ENCODE data around the gene GRIK4. TPM values are rescaled to one million over a fixed set of nuclear protein-coding genes. Genes with fewer than 3 reads are reported as not detected.

The GRIK4 gene
- total RNA-seq, 1 experiment from 2014 or later, result not detected

DNA sequence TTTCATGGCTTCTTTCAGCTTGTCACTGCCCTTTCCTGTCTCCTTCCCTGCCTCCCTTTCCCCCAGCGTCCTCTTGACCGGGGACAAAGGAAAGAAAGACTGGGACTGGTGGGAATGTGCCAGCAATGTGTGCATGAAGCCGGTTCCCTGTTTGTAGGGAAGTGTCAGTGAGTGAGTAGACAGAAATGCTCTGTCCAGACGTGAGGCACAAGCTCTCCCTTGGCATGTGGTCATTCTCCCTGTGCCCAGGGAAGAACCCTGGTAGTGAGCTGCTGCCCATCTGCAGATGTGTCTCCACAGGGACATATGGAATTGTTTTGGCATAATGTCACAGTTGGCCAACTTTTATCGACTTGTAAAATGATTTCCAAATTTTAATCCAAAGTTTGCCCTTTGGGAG lies 426.0 kb downstream of the GRIK4 start:
- H3K9me3 Mint-ChIP-seq (ENCODE audit: unreplicated experiment), result no peaks in the 10 kb centered on the region
- H3K27ac Mint-ChIP-seq (ENCODE audit: low read depth, unreplicated experiment), result no peak overlapping the region
- intact Hi-C loops (cut with micrococcal nuclease), result no loop called here
- TF ChIP-seq, protein P1, sequence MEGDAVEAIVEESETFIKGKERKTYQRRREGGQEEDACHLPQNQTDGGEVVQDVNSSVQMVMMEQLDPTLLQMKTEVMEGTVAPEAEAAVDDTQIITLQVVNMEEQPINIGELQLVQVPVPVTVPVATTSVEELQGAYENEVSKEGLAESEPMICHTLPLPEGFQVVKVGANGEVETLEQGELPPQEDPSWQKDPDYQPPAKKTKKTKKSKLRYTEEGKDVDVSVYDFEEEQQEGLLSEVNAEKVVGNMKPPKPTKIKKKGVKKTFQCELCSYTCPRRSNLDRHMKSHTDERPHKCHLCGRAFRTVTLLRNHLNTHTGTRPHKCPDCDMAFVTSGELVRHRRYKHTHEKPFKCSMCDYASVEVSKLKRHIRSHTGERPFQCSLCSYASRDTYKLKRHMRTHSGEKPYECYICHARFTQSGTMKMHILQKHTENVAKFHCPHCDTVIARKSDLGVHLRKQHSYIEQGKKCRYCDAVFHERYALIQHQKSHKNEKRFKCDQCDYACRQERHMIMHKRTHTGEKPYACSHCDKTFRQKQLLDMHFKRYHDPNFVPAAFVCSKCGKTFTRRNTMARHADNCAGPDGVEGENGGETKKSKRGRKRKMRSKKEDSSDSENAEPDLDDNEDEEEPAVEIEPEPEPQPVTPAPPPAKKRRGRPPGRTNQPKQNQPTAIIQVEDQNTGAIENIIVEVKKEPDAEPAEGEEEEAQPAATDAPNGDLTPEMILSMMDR (IDR thresholded peaks at IDR 0.05; ENCODE audit: unreplicated experiment), result no peak
- H3K36me3 Mint-ChIP-seq (ENCODE audit: insufficient read depth, unreplicated experiment), result no peaks in the 10 kb centered on the region
- H3K4me1 Mint-ChIP-seq (ENCODE audit: insufficient read depth, unreplicated experiment), result no peaks in the 10 kb centered on the region
- BruUV-seq (replicated peaks), result no TSS peak
- ChIA-PET POLR2A (no interaction called here), CTCF (interaction anchor here (0.6 to 1.0 kb wide), 2 partner anchors 9 to 16 kb away, joined by 3 read pairs; no protein-coding TSS in a partner anchor)
- H3K4me3 Mint-ChIP-seq (ENCODE audit: unreplicated experiment), result no peak overlapping the region
- peaks cover 63% of the 10 kb centered on the region for H3K27me3 Mint-ChIP-seq (ENCODE audit: insufficient read depth, unreplicated experiment)
- DNase-seq (ENCODE audit: unreplicated experiment), result no peak

- intact Hi-C loops (cut with micrococcal nuclease), result no loop called here
- H3K36me3 Mint-ChIP-seq (ENCODE audit: insufficient read depth, unreplicated experiment), result no peaks in the 10 kb centered on the region
- H3K4me1 Mint-ChIP-seq (ENCODE audit: insufficient read depth, unreplicated experiment), result no peaks in the 10 kb centered on the region
- H3K9me3 Mint-ChIP-seq (ENCODE audit: unreplicated experiment), result no peaks in the 10 kb centered on the region
- TF ChIP-seq, protein P1 (IDR thresholded peaks at IDR 0.05; ENCODE audit: unreplicated experiment), result no peak
- POLR2A ChIA-PET, result no interaction called here
- no TSS peak for BruUV-seq (replicated peaks)
- no peak overlapping the region for H3K27ac Mint-ChIP-seq (ENCODE audit: low read depth, unreplicated experiment)
- H3K27me3 Mint-ChIP-seq (ENCODE audit: insufficient read depth, unreplicated experiment), result peaks cover 63% of the 10 kb centered on the region
- DNase-seq (ENCODE audit: unreplicated experiment), result no peak
- H3K4me3 Mint-ChIP-seq (ENCODE audit: unreplicated experiment), result no peak overlapping the region
- CTCF ChIA-PET, result interaction anchor here (0.6 to 1.0 kb wide), 2 partner anchors 9 to 15 kb away, joined by 3 read pairs; no protein-coding TSS in a partner anchor
These were observed 426.7 kb downstream of the GRIK4 start for GRCh38 chr11:120938260-120938659.

GRCh38 chr11:120940160-120940848 lies 428.8 kb downstream of the GRIK4 start:
- Mint-ChIP-seq H3K4me3 (ENCODE audit: unreplicated experiment) (no peak overlapping the region), H3K27ac (ENCODE audit: low read depth, unreplicated experiment) (no peak overlapping the region), H3K9me3 (ENCODE audit: unreplicated experiment) (peaks cover 14% of the 10 kb centered on the region), H3K27me3 (ENCODE audit: insufficient read depth, unreplicated experiment) (peaks cover 53% of the 10 kb centered on the region), H3K4me1 (ENCODE audit: insufficient read depth, unreplicated experiment) (no peaks in the 10 kb centered on the region), H3K36me3 (ENCODE audit: insufficient read depth, unreplicated experiment) (no peaks in the 10 kb centered on the region)
- ChIA-PET CTCF (interaction anchor here (0.5 to 1.0 kb wide), 3 partner anchors 11 to 424 kb away, joined by 3 to 4 read pairs (median 3); no protein-coding TSS in a partner anchor), POLR2A (interaction anchor here (0.7 kb wide), 1 partner anchor 622 kb away, joined by 3 read pairs; no protein-coding TSS in a partner anchor)
- intact Hi-C loops (cut with micrococcal nuclease), result no loop called here
- BruUV-seq (replicated peaks), result no TSS peak
- TF ChIP-seq, protein P1 (IDR thresholded peaks at IDR 0.05; ENCODE audit: unreplicated experiment), result no peak
- no peak for DNase-seq (ENCODE audit: unreplicated experiment)

DNA sequence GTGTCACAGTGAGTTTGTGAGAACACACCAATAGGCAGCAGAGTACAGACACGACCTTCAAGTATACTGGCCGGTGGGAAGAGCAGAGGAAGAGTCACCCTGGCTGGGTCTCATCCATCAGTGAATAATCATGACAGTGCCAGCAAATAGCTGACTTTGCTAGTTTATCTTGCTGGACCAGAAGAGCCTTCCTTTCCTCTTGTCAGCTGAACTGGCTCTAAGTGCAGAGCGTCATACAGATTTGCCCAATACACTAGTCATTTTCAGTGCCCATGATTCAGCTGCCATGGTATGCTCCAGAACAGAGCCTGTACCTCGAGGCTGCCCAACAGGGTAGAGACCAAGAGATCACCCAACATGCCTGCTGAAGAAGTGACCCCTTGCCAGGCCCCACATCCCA lies 429.5 kb downstream of the GRIK4 start:
- no peaks in the 10 kb centered on the region for H3K36me3 Mint-ChIP-seq (ENCODE audit: insufficient read depth, unreplicated experiment)

More for the DNA sequence above, 429.5 kb downstream of the GRIK4 start:
- POLR2A ChIA-PET, result no interaction called here
- CTCF ChIA-PET, result no interaction called here
- H3K27me3 Mint-ChIP-seq (ENCODE audit: insufficient read depth, unreplicated experiment), result peaks cover 46% of the 10 kb centered on the region
- no peak overlapping the region for H3K4me3 Mint-ChIP-seq (ENCODE audit: unreplicated experiment)
- intact Hi-C loops (cut with micrococcal nuclease), result no loop called here
- TF ChIP-seq, protein P1 (IDR thresholded peaks at IDR 0.05; ENCODE audit: unreplicated experiment), result no peak
- H3K4me1 Mint-ChIP-seq (ENCODE audit: insufficient read depth, unreplicated experiment), result no peaks in the 10 kb centered on the region
- DNase-seq (ENCODE audit: unreplicated experiment), result no peak
- BruUV-seq (replicated peaks), result no TSS peak
- peaks cover 19% of the 10 kb centered on the region for H3K9me3 Mint-ChIP-seq (ENCODE audit: unreplicated experiment)
- no peak overlapping the region for H3K27ac Mint-ChIP-seq (ENCODE audit: low read depth, unreplicated experiment)

Measured in MCF 10A (cell line).